MV-4-11 (cell line): ENCODE measurements around the gene CCDC88C.

Experiments
- DNase-seq: peaks from one replicate; lab custom pipeline; 2025; lab: John Stamatoyannopoulos, UW

CCDC88C gene

GRCh38 chr14:91380610-91381371, 36.8 kb downstream of the CCDC88C start:
- peak; percentile 56 for DNase-seq

GRCh38 chr14:91380123-91380522, 37.5 kb downstream of the CCDC88C start:
- DNase-seq, result no peak

DNA sequence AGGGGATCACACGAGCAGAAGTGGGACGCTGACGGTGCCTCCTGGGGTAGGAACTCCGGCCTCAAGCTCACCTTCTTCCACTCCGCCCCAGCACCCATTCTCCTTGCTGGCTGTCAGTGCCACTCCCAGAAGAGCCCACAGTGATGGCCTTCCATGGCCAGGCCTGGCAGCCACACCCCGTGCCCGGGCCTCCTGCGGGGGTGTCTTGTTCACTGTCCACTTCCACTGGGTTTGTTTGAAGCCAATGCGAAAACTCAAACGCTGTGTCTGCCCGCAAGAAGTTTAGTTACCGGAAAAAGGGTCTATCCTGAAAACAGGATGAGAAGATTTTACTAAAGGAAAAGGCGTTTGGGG, 38.1 kb downstream of the CCDC88C start:
- DNase-seq, result no peak

GRCh38 chr14:91378930-91379578, 38.6 kb downstream of the CCDC88C start:
- peak; percentile 64 for DNase-seq

- peak; percentile 79 for DNase-seq
Observed at GRCh38 chr14:91377700-91378652, 39.6 kb downstream of the CCDC88C start.

- no peak for DNase-seq
Observed at GRCh38 chr14:91376547-91377477, 40.8 kb downstream of the CCDC88C start.

DNA sequence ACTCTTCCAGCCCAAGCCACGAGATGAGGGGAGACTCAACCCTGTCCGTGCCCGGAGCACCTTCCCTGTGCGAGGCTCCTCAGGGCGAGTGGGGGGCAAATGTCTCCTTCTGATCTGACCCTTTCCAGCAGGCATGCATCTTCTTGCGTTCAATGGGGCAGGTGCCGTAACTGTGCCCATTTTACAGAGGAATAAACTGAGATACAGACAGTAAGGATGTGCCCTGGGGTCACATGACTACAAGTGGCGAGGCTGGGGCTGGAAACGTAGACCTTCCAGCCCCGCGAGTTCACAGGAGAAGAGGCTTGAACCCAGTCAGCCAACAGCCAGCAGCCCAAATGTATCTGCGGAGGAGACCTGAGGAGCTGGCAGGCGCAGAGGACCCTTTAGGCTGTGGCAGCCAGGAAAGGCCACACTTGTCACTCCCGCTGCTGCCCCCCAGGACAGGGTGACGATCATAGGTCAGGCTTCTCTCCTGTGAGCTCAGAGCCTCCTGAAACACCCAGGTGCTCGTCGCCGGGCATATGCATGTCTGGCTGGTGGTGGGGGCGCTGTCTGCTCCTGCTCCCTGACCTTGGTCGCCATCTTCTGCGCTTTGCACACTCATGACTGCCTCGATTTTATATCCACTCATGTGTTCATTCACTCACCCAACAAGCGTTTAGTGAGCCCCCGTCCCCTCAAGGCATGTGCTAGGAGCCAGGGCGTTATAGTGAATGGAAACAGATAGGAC, 41.7 kb downstream of the CCDC88C start:
- no peak for DNase-seq

DNA sequence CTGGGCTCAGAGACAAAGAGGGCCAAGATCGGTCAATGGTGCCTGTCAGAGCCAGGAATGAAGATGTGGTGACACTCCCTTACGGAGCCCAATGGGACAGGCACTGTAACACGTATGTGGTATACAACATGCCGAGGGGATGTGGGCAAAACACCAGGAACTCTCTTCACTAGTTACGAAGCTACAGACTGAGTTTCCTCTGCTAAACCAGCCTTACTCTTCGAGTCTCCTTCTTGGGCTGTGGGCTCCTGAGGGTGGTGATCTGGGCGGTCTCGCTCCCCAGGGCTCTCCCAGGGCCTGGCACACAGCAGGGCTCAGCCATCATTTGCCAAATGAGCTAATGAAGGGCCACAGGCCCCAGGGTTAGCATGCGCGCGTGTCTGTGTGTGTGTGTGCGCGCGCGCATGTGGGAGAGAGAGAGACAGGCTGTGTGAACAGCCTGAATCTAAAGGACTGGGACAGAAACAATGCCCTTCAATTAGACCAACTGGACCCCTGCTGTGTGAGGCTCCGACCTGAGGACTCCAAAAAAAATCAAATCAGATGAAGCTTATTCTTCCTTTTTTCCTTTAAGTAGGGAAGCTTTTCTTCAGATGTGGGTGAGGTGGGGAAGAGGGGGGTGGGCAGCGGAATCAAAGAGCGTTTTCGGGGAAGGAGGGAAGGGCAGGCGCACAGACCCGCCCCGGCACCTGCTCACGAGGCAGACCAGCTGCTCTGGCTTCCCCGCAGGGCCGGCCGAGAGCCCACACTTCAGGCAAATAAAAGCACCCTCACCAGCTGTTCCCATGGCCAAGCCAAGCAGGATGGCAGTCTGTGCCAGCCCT, 42.5 kb downstream of the CCDC88C start:
- DNase-seq, result no peak

DNA sequence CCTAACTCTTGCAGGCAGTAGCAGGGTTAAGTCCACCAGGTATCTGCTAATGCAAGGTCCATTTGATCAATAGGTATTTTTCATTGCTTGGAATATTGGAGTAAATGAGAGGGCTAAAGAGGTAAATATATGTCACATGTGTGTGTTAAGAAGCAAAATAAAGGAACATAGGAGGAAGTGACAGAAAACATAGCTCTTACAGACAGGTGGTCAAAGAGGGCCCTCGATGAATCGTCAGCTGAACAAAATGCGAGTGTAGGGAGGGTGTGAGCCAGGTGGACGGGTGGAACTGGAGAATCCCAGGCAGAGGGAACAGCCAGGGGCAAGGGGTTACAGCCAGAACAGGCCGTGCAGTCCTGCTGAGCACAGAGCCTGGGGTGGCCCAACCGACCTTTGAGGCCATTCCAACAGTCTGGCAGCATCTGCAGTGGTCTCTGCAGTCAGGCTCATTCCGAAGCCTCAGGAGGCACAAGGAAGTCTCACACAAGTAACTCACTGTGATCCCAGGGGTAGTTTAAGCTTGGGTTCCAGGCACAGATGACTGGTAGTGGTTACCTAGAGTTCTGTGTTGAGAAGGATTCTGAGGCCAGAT, 43.2 kb downstream of the CCDC88C start:
- no peak for DNase-seq

DNA sequence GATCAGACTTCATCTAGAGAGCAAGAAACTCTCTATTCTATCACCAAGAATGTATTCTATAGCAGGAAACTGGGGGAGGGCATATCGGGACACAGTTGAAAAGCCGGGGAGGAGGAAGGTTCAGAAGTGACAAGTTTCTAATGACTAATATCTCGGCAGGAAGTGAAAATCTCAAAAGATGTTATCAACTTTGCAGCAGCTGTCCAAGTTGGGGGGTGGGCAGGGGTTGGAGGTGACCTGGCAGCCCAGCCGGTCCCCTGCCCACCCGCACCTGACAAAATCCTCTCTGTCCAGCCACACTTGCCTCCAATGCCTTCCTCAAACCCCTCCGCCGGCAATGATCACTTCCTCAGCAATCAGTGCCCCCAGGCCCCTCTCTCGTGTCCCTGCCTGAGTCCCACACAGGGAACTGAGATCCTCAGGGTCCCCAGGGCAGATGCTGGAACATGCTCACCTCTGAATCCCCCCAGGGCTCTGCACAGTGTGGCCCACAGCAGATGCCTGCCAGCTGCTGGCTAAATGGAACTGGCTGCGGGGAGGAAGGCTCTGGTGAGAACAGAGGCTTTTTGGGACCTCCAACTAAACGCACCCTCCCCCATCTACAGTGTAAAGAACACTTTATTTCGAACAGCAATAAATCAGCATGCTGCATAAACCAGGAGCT, 43.9 kb downstream of the CCDC88C start:
- DNase-seq, result peak; percentile 73

DNA sequence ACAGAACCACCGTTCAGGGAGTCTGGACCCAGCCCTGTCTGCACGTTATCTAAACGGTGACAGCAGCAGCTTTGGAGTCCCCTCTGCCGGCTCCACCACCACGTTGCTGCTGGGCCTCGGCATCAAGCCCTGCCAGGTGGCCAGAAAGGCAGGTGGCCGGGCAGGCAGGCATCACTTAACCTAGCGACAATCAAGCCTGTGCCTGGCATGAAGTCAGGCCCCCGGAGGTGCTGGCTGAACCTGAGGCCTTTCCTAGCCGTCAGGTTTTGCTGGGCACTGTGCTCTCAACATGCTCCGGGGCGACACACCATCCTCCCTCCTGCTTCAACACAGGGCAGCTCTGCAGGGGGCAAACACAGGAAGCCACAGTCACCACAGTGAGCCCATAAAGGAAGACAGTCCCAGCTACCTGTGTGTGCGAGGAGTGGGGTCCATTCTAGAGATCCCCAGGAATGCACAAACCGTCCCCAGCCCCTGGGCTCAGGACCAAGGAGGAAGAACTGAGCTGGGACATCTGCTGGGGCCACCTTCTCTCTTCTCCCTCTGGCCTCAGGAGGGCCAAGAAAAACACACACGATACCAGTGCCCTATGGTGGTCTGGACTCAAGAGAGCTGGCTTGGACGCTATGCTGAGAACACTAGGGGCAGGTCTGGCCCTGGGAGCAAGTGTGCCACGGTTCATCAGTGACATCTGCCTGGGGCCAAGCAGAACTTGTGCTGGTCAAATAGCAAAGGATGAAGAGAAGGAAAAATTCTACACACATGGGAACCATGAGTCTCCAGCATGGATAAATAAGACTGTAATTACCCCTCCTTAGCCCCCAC, 44.7 kb downstream of the CCDC88C start:
- no peak for DNase-seq

DNA sequence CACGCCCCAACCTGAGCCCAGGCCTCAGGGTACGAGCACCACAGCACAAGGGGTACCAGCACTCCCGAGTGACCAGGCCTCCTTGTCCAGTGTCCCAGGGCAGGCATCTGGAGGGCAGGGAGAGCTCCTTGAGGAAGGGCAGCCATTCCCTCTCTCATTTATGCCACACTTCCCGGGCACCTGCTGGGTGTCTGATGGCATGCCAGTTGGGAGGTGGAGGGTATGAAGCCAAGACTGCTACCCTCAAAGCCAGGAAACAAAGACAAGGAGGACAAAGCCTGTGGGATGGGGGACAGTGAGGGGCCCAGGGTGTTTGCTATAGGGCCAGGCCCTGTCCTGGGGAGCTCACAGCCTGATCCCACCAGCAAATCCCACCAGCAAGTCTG, 45.6 kb downstream of the CCDC88C start:
- DNase-seq, result no peak

DNA sequence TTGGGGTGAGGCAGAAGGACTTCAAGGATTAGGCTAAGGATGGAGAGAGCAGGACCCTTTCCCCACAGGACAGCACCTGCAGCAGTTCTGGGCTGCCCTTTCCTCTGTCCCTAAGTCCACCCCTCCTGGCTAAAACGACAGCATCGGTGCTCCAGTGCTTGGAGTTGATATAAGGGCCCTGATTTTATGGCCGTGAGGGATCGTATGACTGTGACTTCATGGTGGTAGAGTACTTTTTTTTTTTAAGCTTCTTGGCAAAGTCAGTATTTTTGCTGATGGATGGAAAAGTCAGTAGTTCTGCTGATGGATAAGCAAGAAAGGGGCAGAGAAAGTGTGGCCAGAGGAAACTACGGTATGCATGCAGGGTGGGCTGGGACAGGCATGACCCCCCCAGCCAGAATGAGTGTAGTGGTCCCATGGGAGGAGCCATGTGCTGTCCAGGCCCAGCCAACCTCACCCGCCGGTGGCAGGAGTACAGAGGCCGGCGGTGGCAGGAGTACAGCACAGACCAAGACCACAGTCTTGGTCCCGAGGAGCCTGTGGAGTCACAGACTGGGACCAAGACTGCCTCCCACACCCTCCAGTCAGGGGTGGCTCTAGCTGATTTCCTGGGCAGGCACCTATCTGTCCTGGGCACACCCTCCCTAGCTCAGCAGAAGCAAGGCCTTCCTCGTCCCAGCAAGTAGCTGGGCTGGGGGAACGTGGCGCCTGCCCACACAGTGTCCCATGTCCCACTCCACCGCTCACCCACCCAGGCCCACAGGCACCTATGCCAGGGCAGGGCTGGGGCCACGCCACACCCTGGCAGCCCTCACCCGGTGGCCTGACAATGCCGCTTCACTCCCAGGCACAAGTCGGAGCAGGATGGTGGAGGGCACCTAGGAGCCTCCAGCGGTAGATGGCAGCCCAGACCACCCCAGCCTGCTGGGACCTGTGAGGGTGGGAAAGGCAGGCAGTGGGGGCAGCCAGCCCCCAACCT, 46.3 kb downstream of the CCDC88C start:
- no peak for DNase-seq

GRCh38 chr14:91369628-91370445, 47.8 kb downstream of the CCDC88C start:
- no peak for DNase-seq

DNA sequence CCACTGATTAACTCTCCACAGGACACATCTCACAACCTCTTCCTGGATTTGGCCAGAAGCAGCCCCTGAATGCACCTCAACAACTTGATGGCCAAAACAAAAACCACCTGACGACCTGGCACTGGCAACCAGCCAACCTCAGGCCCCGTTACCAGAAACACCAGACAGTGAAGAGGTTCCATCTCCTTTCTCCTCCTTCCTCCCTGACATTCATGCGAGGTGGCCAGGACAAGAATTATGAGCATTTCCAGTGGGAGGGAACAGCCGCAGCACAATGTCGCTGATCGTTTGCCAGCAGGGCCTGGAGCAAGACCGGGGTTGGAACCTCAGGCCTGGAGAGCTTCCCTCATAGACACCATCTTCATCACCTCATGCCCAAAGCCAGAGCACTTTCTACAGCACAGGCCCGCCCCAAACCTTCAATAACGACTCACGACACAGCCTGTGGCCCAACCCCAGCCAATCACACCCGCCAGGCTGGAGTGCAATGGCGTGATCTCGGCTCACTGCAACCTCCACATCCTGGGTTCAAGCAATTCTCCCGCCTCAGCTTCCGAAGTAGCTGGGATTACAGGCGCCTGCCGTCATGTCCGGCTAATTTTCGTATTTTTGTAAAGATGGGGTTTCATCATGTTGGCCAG, 48.7 kb downstream of the CCDC88C start:
- DNase-seq, result no peak
